Measurements from ENCODE around the gene ADH5.
"Not testable (repeated sequence)": the region's sequence is repeated elsewhere in the genome, so short reads cannot be mapped to it uniquely, and the experiment has no call there.

ADH5 gene

DNA sequence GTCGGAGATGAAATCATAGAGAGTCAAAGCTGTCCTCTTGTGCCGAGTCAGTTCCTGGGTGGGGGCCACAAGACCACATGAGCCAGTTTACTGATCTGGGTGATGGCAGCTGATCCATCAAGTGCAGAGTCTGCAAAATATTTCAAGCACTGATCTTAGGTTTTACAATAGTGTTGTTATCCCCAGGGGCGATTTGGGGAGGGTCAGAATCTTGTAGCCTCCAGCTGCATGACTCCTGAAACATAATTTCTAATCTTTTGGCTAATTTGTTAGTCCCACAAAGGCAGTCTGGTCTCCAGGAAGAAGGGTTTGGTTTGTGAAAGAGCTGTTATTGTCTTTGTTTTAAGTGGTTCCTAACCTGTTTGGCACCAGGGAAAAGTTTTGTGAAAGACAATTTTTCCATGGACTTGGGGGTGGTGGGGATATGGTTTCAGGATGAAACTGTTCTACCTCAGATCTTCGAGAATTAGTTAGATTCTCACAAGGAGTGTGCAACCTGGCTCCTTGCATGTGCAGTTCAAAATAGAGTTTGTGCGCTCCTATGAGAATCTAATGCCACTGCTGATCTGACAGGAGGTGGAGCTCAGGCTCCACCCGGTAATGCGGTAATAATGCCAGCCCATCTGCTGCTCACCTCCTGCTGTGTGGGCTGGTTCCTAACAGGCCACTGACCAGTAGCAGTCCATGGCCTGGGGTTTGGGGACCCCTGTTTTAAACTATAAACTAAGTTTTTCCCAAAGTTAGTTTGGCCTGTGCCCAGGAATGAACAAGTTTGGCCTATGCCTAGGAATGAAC, 63.9 kb downstream of the ADH5 start:
- Histone ChIP-seq H3K9ac (ENCODE audit: low read length in 5 of 5) (no peak overlapping the region), H3K4me1 (ENCODE audit: control insufficient read depth in 5 of 5, insufficient read depth in 5 of 5, low read length in 5 of 5) (peaks cover 0 to 3% (median 0%) of the 10 kb centered on the region in 5 donors), H3K9me3 (ENCODE audit: control insufficient read depth in 5 of 5, low read length in 5 of 5) (peaks cover 0 to 7% (median 6%) of the 10 kb centered on the region in 5 donors), H3K4me3 (ENCODE audit: low read depth in 1 of 5, low read length in 5 of 5) (no peak overlapping the region), H3K36me3 (ENCODE audit: control insufficient read depth in 5 of 5, insufficient read depth in 5 of 5, low read length in 5 of 5) (peaks cover 0 to 3% (median 0%) of the 10 kb centered on the region in 5 donors), H3K27me3 (ENCODE audit: control insufficient read depth in 5 of 5, insufficient read depth in 4 of 5, low read length in 5 of 5) (no peaks in the 10 kb centered on the region), H3K27ac (ENCODE audit: low read depth, low read length) (no peak overlapping the region)

DNA sequence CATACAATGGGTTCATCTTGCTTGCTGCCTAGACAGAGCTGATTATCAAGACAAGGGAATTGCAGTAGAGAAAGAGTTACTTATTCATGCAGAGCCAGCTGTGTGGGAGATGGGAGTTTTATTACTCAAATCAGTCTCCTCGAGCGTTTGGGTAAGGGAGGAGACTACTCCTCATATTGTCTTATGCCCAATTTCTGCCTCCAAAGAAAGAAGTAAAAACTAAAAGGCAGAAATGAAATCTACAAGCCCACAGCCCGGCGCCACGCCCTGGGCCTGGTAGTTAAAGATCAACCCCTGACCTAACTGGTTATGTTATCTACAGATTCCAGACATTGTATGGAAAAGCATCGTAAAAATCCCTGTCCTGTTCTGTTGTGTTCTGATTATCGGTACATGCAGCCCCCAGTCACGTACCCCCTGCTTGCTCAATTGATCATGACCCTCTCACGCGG, 64.8 kb downstream of the ADH5 start:
- not testable (repeated sequence) for H3K36me3 ChIP-seq (ENCODE audit: control insufficient read depth in 5 of 5, insufficient read depth in 5 of 5, low read length in 5 of 5); H3K9ac ChIP-seq (ENCODE audit: low read length in 5 of 5); H3K27ac ChIP-seq (ENCODE audit: low read depth, low read length); H3K27me3 ChIP-seq (ENCODE audit: control insufficient read depth in 5 of 5, insufficient read depth in 4 of 5, low read length in 5 of 5); H3K9me3 ChIP-seq (ENCODE audit: control insufficient read depth in 5 of 5, low read length in 5 of 5); H3K4me3 ChIP-seq (ENCODE audit: low read depth in 1 of 5, low read length in 5 of 5); H3K4me1 ChIP-seq (ENCODE audit: control insufficient read depth in 5 of 5, insufficient read depth in 5 of 5, low read length in 5 of 5)

DNA sequence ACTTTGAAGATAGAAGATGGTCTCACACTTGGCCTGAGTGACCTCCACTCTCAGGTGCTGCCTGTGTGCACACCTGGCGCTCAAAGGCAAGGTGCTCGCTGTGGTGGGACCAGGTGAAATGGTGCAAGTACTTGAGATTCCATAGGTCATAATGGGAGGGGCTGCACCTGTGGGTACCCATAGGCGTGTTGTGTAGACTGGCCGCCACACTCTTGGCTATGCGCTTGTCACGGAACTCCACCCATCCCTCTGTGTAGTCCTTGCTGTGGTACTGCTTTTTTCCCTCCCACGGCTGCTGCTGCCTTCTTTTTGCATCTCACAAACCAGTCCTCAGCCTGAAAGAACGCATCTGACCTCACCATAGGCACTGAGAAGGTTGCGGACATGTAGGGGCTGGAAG, 66.0 kb downstream of the ADH5 start:
- Histone ChIP-seq H3K4me1 (ENCODE audit: control insufficient read depth in 5 of 5, insufficient read depth in 5 of 5, low read length in 5 of 5) (peaks cover 0 to 3% (median 0%) of the 10 kb centered on the region in 5 donors), H3K36me3 (ENCODE audit: control insufficient read depth in 5 of 5, insufficient read depth in 5 of 5, low read length in 5 of 5) (peaks cover 0 to 3% (median 0%) of the 10 kb centered on the region in 5 donors), H3K4me3 (ENCODE audit: low read depth in 1 of 5, low read length in 5 of 5) (peak overlapping the region in 1 of 5 donors; percentile 8), H3K27ac (ENCODE audit: low read depth, low read length) (no peak overlapping the region), H3K9me3 (ENCODE audit: control insufficient read depth in 5 of 5, low read length in 5 of 5) (peaks cover 0 to 7% (median 6%) of the 10 kb centered on the region in 5 donors), H3K9ac (ENCODE audit: low read length in 5 of 5) (no peak overlapping the region), H3K27me3 (ENCODE audit: control insufficient read depth in 5 of 5, insufficient read depth in 4 of 5, low read length in 5 of 5) (no peaks in the 10 kb centered on the region)

DNA sequence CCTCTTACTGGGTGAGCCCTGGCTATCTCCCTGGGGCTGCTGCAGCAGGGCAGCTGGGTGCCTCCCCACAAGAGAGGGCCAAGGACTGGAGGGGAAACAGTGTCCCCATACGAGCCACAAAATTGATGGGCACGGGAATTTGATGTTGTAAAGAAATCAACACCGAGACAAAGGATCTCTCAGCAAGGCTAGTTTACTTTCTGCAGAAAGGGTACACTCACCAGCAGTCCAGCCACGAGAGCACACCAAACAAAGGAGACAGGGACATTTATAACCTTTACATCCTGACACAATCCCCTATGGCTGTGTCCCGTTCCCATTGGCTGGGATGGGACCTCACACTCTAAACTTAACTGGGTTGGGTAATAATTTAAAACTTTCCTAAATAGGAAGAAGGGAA, 67.2 kb downstream of the ADH5 start:
- Histone ChIP-seq H3K27me3 (ENCODE audit: control insufficient read depth in 5 of 5, insufficient read depth in 4 of 5, low read length in 5 of 5) (no peaks in the 10 kb centered on the region), H3K4me1 (ENCODE audit: control insufficient read depth in 5 of 5, insufficient read depth in 5 of 5, low read length in 5 of 5) (peaks cover 0 to 3% (median 0%) of the 10 kb centered on the region in 5 donors), H3K27ac (ENCODE audit: low read depth, low read length) (no peak overlapping the region), H3K9me3 (ENCODE audit: control insufficient read depth in 5 of 5, low read length in 5 of 5) (peaks cover 0 to 7% (median 6%) of the 10 kb centered on the region in 5 donors), H3K4me3 (ENCODE audit: low read depth in 1 of 5, low read length in 5 of 5) (no peak overlapping the region), H3K36me3 (ENCODE audit: control insufficient read depth in 5 of 5, insufficient read depth in 5 of 5, low read length in 5 of 5) (peaks cover 0 to 3% (median 0%) of the 10 kb centered on the region in 5 donors), H3K9ac (ENCODE audit: low read length in 5 of 5) (no peak overlapping the region)
